Astrocyte (in vitro differentiated cells and primary cell): Measurements from ENCODE around the gene C1orf53. TPM values are rescaled to one million over a fixed set of nuclear protein-coding genes. Genes with fewer than 3 reads are reported as not detected.
A peak's percentile ranks its signal among the peaks of the same experiment; 100 is the strongest.

Experiments used
- DNase-seq: peaks from one replicate; pipeline ENCODE4 v3.0.0-alpha.2; 2010; ENCODE audit warnings: low read depth
- FAIRE-seq: peaks from 2 replicates; lab custom pipeline; 2011; peaks lifted over from hg19 to GRCh38; lab: Jason Lieb, UNC
- H2AFZ ChIP-seq: 2 replicates; pipeline ENCODE4 v1.6.0; 2012; ENCODE audit warnings: low read depth, low read length, inconsistent platforms
- H3K27ac ChIP-seq: 2 replicates; pipeline ENCODE4 v1.5.1; 2011; ENCODE audit warnings: low read depth, low read length, inconsistent platforms
- H3K27me3 ChIP-seq: 2 replicates; pipeline ENCODE4 v1.6.0; 2011; ENCODE audit warnings: low read length, inconsistent platforms; ENCODE audit not compliant: insufficient read depth
- H3K36me3 ChIP-seq: 2 replicates; pipeline ENCODE4 v1.5.1; 2011; ENCODE audit warnings: low read length, inconsistent platforms; ENCODE audit not compliant: insufficient read depth
- H3K4me1 ChIP-seq: 2 replicates; pipeline ENCODE4 v1.5.1; 2011; ENCODE audit warnings: low read length, inconsistent platforms; ENCODE audit not compliant: insufficient read depth
- H3K4me2 ChIP-seq: 2 replicates; pipeline ENCODE4 v1.6.0; 2012; ENCODE audit warnings: low read length, inconsistent platforms
- H3K4me3 ChIP-seq: 2 replicates; pipeline ENCODE4 v1.5.1; 2011; ENCODE audit warnings: low read depth, mild to moderate bottlenecking, low read length, inconsistent platforms; ENCODE audit not compliant: insufficient read depth
- H3K79me2 ChIP-seq: 2 replicates; pipeline ENCODE4 v1.6.0; 2012; ENCODE audit warnings: mild to moderate bottlenecking, low read length, inconsistent platforms; ENCODE audit not compliant: insufficient read depth
- H3K9ac ChIP-seq: 2 replicates; pipeline ENCODE4 v1.6.0; 2012; ENCODE audit warnings: mild to moderate bottlenecking, low read length, inconsistent platforms
- H3K9me3 ChIP-seq: 2 replicates; pipeline ENCODE4 v1.5.1; 2012; ENCODE audit warnings: low read depth, mild to moderate bottlenecking, low read length, inconsistent platforms; ENCODE audit not compliant: insufficient read depth
- H4K20me1 ChIP-seq: 2 replicates; pipeline ENCODE4 v1.6.0; 2012; ENCODE audit warnings: low read length, inconsistent platforms; ENCODE audit not compliant: insufficient read depth
- H3K27ac Mint-ChIP-seq: one replicate; pipeline ENCODE4 v1.8.0; 2021; ENCODE audit warnings: mild to moderate bottlenecking, mixed read lengths; ENCODE audit not compliant: unreplicated experiment
- H3K27me3 Mint-ChIP-seq: one replicate; pipeline ENCODE4 v1.8.0; 2021; ENCODE audit warnings: low read depth, mixed read lengths; ENCODE audit not compliant: unreplicated experiment
- H3K36me3 Mint-ChIP-seq: one replicate; pipeline ENCODE4 v1.8.0; 2021; ENCODE audit warnings: low read depth, mixed read lengths; ENCODE audit not compliant: unreplicated experiment
- H3K4me1 Mint-ChIP-seq: one replicate; pipeline ENCODE4 v1.8.0; 2021; ENCODE audit warnings: low read depth, mixed read lengths; ENCODE audit not compliant: unreplicated experiment
- H3K4me3 Mint-ChIP-seq: one replicate; pipeline ENCODE4 v1.8.0; 2021; ENCODE audit warnings: mild to moderate bottlenecking, moderate library complexity, mixed read lengths; ENCODE audit not compliant: unreplicated experiment
- H3K9me3 Mint-ChIP-seq: one replicate; pipeline ENCODE4 v1.8.0; 2021; ENCODE audit warnings: mild to moderate bottlenecking, mixed read lengths; ENCODE audit not compliant: unreplicated experiment
- EZH2 ChIP-seq: IDR thresholded peaks from 2 replicates; pipeline ENCODE4 v1.6.1; 2012; ENCODE audit warnings: mild to moderate bottlenecking, low read length, inconsistent platforms; ENCODE audit not compliant: insufficient read depth
- total RNA-seq: library from RNA; stranded (reverse); gene quantifications from 2 replicates; pipeline ENCODE4 v1.2.1, GENCODE V29; 2021
- TF ChIP-seq, protein P1 (sequence below): IDR thresholded peaks from 2 replicates; pipeline ENCODE4 v1.5.1; 2011; ENCODE audit warnings: low read depth, mild to moderate bottlenecking, inconsistent platforms, low read length, moderate library complexity; ENCODE audit not compliant: insufficient read depth

C1orf53 gene
- total RNA-seq, 1 donor from 2014 or later: 7.9 TPM

DNA sequence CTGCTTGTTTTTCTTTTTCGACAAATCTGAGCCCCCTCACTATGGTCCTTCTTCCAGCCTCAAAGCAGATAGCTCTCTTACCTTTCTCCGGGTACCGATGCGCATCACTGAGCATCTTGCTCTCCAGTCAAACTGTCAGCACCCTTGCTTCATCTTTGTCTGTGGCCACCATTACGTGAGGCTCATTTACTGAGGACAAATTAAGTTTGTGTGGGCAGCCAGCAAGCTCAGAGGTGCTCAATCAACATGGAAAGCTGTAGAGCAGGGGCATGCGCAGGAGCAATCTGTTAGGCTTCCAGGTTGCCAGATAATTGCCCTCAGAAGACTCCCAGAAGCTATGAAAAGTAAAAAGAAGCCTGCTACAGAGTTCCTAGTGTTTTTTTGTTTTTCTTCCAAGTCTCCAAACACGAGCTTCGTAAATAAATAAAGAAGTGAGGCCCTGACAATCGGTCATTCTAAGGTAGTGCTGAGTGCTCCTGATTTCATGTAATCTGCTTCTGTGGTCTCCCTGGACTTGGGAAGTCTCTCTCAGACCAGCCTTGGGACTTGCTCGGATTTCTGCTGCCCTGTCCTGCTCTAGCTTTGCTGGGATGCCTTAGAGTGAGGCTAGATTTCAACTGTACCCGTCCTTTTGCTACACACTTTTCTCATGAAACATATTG lies 1.8 kb downstream of the C1orf53 start:
- H3K9me3 Mint-ChIP-seq: peaks cover 2% of the 10 kb centered on the region
- no peak overlapping the region for H3K4me2 ChIP-seq
- no peaks in the 10 kb centered on the region for H3K79me2 ChIP-seq
- TF ChIP-seq EZH2: no peak
- TF ChIP-seq, protein P1, sequence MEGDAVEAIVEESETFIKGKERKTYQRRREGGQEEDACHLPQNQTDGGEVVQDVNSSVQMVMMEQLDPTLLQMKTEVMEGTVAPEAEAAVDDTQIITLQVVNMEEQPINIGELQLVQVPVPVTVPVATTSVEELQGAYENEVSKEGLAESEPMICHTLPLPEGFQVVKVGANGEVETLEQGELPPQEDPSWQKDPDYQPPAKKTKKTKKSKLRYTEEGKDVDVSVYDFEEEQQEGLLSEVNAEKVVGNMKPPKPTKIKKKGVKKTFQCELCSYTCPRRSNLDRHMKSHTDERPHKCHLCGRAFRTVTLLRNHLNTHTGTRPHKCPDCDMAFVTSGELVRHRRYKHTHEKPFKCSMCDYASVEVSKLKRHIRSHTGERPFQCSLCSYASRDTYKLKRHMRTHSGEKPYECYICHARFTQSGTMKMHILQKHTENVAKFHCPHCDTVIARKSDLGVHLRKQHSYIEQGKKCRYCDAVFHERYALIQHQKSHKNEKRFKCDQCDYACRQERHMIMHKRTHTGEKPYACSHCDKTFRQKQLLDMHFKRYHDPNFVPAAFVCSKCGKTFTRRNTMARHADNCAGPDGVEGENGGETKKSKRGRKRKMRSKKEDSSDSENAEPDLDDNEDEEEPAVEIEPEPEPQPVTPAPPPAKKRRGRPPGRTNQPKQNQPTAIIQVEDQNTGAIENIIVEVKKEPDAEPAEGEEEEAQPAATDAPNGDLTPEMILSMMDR: no peak
- DNase-seq (no peak), FAIRE-seq (no peak)
- H3K27me3 Mint-ChIP-seq: peaks cover 52% of the 10 kb centered on the region
- H3K36me3 Mint-ChIP-seq: no peaks in the 10 kb centered on the region
- H3K27ac Mint-ChIP-seq: no peak overlapping the region
- no peak overlapping the region for H3K9ac ChIP-seq
- H3K4me3 Mint-ChIP-seq: peak overlapping the region; percentile 91
- peaks cover 61% of the 10 kb centered on the region for H3K27me3 ChIP-seq
- no peaks in the 10 kb centered on the region for H3K9me3 ChIP-seq
- no peaks in the 10 kb centered on the region for H3K36me3 ChIP-seq
- peaks cover 6% of the 10 kb centered on the region for H3K4me1 Mint-ChIP-seq
- no peak overlapping the region for H3K4me3 ChIP-seq
- no peaks in the 10 kb centered on the region for H4K20me1 ChIP-seq
- H3K4me1 ChIP-seq: peaks cover 5% of the 10 kb centered on the region
- no peak overlapping the region for H2AFZ ChIP-seq
- H3K27ac ChIP-seq: no peak overlapping the region

DNA sequence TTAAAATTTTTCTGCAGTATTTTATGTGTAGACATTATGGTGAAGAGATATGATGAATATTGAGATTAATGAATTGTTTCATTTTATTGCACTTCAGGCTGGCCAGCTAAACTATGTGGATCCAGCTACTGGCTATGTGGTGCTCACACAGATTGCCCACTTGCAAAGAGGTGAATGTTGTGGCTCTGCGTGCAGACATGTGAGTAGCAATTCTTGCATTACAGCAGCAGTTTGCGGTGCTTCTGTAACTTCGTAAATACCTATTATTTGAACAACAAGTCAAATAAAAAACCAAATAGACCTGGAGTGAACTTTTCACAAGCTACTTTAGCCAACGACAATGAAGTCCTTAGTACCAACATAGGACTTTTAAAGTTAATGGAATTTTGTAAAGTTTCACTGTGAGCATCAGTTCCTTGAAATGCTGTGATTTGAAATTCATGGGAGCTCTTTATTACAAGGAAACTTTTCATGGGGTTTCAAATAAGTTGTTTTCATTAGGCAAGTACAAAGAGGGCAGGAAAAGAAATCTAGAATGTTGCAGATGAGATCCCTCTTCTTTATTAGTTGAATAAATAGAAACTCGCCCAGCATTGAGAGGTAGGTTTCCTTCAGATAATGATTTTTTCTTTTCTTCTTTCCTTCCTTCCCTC lies 3.4 kb downstream of the C1orf53 start:
- H3K4me3 Mint-ChIP-seq: no peak overlapping the region
- DNase-seq (no peak), FAIRE-seq (no peak)
- H4K20me1 ChIP-seq: peaks cover 3% of the 10 kb centered on the region
- TF ChIP-seq, protein P1: no peak
- TF ChIP-seq EZH2: no peak
- H3K4me1 Mint-ChIP-seq: peaks cover 9% of the 10 kb centered on the region
- no peaks in the 10 kb centered on the region for H3K79me2 ChIP-seq
- peaks cover 5% of the 10 kb centered on the region for H3K4me1 ChIP-seq
- no peaks in the 10 kb centered on the region for H3K36me3 Mint-ChIP-seq
- H3K27ac ChIP-seq: no peak overlapping the region
- H3K4me3 ChIP-seq: no peak overlapping the region
- peaks cover 8% of the 10 kb centered on the region for H3K9me3 Mint-ChIP-seq
- no peak overlapping the region for H3K27ac Mint-ChIP-seq
- peaks cover 77% of the 10 kb centered on the region for H3K27me3 ChIP-seq
- no peaks in the 10 kb centered on the region for H3K36me3 ChIP-seq
- peaks cover 67% of the 10 kb centered on the region for H3K27me3 Mint-ChIP-seq
- H3K9me3 ChIP-seq: no peaks in the 10 kb centered on the region
- no peak overlapping the region for H3K9ac ChIP-seq
- H2AFZ ChIP-seq: no peak overlapping the region
- no peak overlapping the region for H3K4me2 ChIP-seq
